HepG2 (cell line): ENCODE measurements around the gene LZTS2. TPM values are rescaled to one million over a fixed set of nuclear protein-coding genes. Genes with fewer than 3 reads are reported as not detected.

Experiments
- AHR ChIP-seq: IDR thresholded peaks from 2 replicates; pipeline ENCODE4 v1.6.1; 2018; ENCODE audit warnings: missing genetic modification reagents, missing compliant biosample characterization
- MBD4 ChIP-seq: IDR thresholded peaks from 2 replicates; pipeline ENCODE4 v1.6.1; 2012; ENCODE audit warnings: low read length, inconsistent platforms, borderline replicate concordance
- MEIS1 ChIP-seq: sonication (generic); formaldehyde crosslinking; IDR thresholded peaks from 2 replicates; pipeline ENCODE4 v1.9.0; 2021; ENCODE audit warnings: mild to moderate bottlenecking, missing genetic modification reagents, moderate library complexity, borderline replicate concordance
- PCBP1 ChIP-seq: fragments of 200-400 bp; formaldehyde crosslinking; IDR thresholded peaks from 2 replicates; pipeline ENCODE4 v1.6.1; 2017; ENCODE audit warnings: mild to moderate bottlenecking, low read depth, low read length, borderline replicate concordance
- THAP11 ChIP-seq: IDR thresholded peaks from 2 replicates; pipeline ENCODE4 v1.6.1; 2016; ENCODE audit warnings: missing biosample characterization, missing genetic modification reagents
- ZNF124 ChIP-seq: sonication (generic); formaldehyde crosslinking; IDR thresholded peaks from 2 replicates; pipeline ENCODE4 v1.4.0; 2020; ENCODE audit warnings: missing genetic modification reagents
- ZNF232 ChIP-seq: sonication (generic); formaldehyde crosslinking; IDR thresholded peaks from 2 replicates; pipeline ENCODE4 v1.4.0; 2020; ENCODE audit warnings: missing genetic modification reagents, borderline replicate concordance
- ZNF253 ChIP-seq: sonication (generic); formaldehyde crosslinking; IDR thresholded peaks from 2 replicates; pipeline ENCODE4 v1.8.0; 2022; ENCODE audit warnings: mild to moderate bottlenecking, missing genetic modification reagents, borderline replicate concordance
- ZNF407 ChIP-seq: sonication (generic); formaldehyde crosslinking; IDR thresholded peaks from one replicate; pipeline ENCODE4 v1.5.1; 2020; ENCODE audit warnings: mild to moderate bottlenecking, missing genetic modification reagents; ENCODE audit errors: not compliant biosample characterization
- ZNF619 ChIP-seq: sonication (generic); formaldehyde crosslinking; IDR thresholded peaks from 2 replicates; pipeline ENCODE4 v1.4.0; 2020; ENCODE audit warnings: mild to moderate bottlenecking, missing genetic modification reagents
- polyA plus RNA-seq, 8 experiments: library from polyadenylated mRNA; depleted of rRNA in 3 of 8; stranded (reverse) in 7 of 8; unstranded in 1 of 8; fragments of >200 nt; fragmentation: Illumina TruSeq in 4 of 8; extraction: Trizol in 4 of 8; gene quantifications; 2 replicates each; pipeline versions ENCODE4 v1.2.1 to v1.2.3, GENCODE V29; 2011 to 2016; ENCODE audit warnings: low read depth in 4 of 8, missing spikeins in 1 of 8, mixed read lengths in 1 of 8; ENCODE audit not compliant: insufficient read depth in 1 of 8
- total RNA-seq, 5 experiments: library from RNA; depleted of rRNA; stranded (reverse); fragments of >200 nt; fragmentation: Illumina TruSeq; extraction: Trizol; gene quantifications; 2 replicates each; pipeline ENCODE4 v1.2.3, GENCODE V29; 2016; ENCODE audit warnings: low read depth in 1 of 5
- TF ChIP-seq, protein P1 (sequence below): sonication (generic); formaldehyde crosslinking; IDR thresholded peaks from 2 replicates; pipeline ENCODE4 v1.9.0; 2022; ENCODE audit warnings: low read depth, missing genetic modification reagents
- TF ChIP-seq, protein P2 (sequence below): sonication (generic); formaldehyde crosslinking; IDR thresholded peaks from 2 replicates; pipeline ENCODE4 v1.4.0; 2020; ENCODE audit warnings: mild to moderate bottlenecking, missing genetic modification reagents, borderline replicate concordance

The LZTS2 gene
- total and polyA plus RNA-seq, 2 of the 13 experiments (the other 11 are each of a cell fraction or from before 2014, with no cell fraction given), result 43.6 to 65.6 TPM

DNA sequence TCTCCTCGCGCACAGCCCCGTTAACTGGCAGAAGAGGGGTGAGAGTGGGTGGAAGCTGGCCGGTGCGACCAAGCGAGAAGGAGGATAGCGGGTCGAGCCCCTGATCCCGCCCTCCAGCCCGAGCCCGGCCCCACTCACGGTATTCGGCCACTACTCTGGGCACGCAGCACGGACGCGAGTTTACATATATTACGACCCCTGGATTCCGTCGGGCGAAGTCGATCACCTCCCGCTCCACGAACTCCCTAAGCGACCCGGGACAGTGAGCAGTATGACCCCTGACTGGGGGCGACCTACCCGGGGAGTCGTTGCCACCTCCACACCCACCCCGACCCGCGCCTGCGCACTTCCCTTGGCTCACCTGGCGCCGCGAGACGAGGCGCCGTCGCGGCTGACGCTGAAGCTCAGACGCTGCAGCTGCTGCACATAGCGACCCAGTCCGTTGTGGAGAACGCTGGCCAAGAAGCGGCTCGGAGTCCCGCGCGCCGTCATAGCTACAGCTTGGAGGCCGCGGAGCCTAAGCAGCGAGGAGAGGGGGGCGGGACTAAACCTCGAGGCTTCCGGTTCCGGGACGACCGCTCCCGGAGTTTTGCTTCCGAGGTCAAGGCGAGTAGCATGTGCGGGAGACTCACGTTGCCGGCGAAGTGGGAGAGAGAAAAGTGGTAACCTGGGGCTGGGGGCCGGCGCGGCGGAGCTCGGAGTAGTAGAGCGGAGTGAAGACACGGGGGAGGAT lies 12.5 kb upstream of the LZTS2 start, which contains the start of the genes MRPL43 and TWNK (continued):
- TF ChIP-seq, protein P1, sequence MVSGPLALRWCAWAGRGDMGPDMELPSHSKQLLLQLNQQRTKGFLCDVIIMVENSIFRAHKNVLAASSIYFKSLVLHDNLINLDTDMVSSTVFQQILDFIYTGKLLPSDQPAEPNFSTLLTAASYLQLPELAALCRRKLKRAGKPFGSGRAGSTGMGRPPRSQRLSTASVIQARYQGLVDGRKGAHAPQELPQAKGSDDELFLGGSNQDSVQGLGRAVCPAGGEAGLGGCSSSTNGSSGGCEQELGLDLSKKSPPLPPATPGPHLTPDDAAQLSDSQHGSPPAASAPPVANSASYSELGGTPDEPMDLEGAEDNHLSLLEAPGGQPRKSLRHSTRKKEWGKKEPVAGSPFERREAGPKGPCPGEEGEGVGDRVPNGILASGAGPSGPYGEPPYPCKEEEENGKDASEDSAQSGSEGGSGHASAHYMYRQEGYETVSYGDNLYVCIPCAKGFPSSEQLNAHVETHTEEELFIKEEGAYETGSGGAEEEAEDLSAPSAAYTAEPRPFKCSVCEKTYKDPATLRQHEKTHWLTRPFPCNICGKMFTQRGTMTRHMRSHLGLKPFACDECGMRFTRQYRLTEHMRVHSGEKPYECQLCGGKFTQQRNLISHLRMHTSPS, result 0 out of 2 replicates have a peak, but pooled peaks have one; percentile 70
- TF ChIP-seq ZNF253, result peak; percentile 67; the same call in 1 of the 2 replicates
- TF ChIP-seq ZNF232 (CRISPR knock-in tag), result 0 out of 2 replicates have a peak, but pooled peaks have one; percentile 22
- TF ChIP-seq THAP11 (CRISPR knock-in tag), result peak; percentile 90
- TF ChIP-seq ZNF407 (CRISPR knock-in tag), result peak; percentile 47
- TF ChIP-seq AHR (CRISPR knock-in tag), result peak; percentile 61; the same call in 1 of the 2 replicates
- TF ChIP-seq, protein P2, sequence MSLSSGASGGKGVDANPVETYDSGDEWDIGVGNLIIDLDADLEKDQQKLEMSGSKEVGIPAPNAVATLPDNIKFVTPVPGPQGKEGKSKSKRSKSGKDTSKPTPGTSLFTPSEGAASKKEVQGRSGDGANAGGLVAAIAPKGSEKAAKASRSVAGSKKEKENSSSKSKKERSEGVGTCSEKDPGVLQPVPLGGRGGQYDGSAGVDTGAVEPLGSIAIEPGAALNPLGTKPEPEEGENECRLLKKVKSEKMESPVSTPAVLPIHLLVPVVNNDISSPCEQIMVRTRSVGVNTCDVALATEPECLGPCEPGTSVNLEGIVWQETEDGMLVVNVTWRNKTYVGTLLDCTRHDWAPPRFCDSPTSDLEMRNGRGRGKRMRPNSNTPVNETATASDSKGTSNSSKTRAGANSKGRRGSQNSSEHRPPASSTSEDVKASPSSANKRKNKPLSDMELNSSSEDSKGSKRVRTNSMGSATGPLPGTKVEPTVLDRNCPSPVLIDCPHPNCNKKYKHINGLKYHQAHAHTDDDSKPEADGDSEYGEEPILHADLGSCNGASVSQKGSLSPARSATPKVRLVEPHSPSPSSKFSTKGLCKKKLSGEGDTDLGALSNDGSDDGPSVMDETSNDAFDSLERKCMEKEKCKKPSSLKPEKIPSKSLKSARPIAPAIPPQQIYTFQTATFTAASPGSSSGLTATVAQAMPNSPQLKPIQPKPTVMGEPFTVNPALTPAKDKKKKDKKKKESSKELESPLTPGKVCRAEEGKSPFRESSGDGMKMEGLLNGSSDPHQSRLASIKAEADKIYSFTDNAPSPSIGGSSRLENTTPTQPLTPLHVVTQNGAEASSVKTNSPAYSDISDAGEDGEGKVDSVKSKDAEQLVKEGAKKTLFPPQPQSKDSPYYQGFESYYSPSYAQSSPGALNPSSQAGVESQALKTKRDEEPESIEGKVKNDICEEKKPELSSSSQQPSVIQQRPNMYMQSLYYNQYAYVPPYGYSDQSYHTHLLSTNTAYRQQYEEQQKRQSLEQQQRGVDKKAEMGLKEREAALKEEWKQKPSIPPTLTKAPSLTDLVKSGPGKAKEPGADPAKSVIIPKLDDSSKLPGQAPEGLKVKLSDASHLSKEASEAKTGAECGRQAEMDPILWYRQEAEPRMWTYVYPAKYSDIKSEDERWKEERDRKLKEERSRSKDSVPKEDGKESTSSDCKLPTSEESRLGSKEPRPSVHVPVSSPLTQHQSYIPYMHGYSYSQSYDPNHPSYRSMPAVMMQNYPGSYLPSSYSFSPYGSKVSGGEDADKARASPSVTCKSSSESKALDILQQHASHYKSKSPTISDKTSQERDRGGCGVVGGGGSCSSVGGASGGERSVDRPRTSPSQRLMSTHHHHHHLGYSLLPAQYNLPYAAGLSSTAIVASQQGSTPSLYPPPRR (CRISPR knock-in tag), result peak; percentile 4; the same call in 1 of the 2 replicates
- TF ChIP-seq MEIS1, result peak; percentile 57; the same call in 1 of the 2 replicates
- 0 out of 2 replicates have a peak, but pooled peaks have one; percentile 33 for TF ChIP-seq PCBP1
- 0 out of 2 replicates have a peak, but pooled peaks have one; percentile 38 for TF ChIP-seq ZNF124
- TF ChIP-seq MBD4, result 0 out of 2 replicates have a peak, but pooled peaks have one; percentile 25
- TF ChIP-seq ZNF619 (CRISPR knock-in tag), result peak; percentile 91
